Effector CD8-positive, alpha-beta T cell (primary cell): ENCODE data around the gene CFAP54.

ENCODE experiments used
- DNase-seq: peaks from one replicate; lab custom pipeline; 2025; lab: John Stamatoyannopoulos, UW

CFAP54 gene

GRCh38 chr12:96822641-96823040 is 333.3 kb downstream of the CFAP54 start:
- no peak for DNase-seq

DNA sequence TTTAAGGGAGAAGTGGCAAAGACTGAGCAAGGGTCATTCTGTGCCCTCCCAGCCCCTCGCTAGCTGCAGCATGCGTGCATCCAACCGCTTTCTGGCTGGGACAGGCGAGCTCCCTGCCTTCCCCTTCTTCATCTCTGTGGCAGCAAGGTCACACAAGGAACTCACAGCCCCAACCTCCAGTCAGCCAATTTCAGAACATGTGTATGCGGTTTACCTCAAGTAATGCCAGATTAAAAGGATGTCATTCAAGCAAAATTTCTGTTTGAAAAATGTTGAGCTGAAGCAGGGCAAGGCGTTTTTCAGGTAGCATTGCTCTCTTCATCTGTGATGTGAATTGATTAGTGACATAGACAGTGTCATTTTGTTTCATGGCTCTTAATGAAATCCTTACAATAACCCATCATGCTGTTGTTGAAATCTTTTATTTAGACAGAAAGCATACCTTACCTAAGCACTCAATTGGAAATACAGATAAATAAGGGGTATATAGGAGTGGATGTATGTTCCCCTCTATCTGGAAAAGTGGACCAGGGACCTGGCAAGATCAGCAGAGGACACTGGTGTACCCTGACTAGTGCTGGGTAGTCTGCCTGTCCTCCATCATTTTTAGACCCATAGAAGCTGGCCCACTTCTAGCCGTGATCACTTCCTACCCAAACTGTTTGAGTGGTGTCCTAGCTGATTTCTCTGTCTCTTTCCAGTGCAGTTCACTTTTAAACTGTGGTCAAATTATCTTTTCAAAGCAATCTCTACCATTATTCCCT is 334.9 kb downstream of the CFAP54 start:
- DNase-seq, result no peak

- no peak for DNase-seq
Measured at GRCh38 chr12:96824838-96825236, 335.5 kb downstream of the CFAP54 start.

DNA sequence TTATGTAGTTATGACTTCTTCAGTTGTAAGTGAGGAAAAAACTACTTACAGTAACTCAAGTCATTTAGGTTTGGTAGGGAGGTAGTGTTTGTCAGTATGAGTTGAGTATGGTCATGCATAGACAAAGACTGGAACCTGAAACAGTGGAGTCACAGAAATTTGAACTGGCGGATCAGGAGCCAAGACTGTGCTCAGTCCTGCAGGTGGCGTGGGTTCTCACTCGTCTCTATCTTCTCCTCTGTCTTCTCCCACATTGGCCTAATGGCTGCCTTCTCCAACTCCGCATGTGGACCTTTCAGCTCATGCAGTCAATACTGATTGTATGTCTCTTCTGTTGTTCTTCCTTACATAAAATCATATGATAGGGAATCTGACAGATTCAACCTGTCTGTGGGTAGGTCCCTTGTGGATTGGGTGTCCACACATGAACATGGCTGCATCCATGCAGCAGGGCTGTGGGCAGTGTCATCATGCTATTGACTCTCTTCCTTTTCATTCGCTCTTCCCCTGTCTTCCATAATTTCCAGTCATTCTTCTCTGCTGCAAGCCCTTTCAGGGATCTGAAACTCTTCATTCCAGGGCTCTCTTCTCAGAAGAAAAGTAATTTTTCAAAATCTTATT is 338.9 kb downstream of the CFAP54 start:
- no peak for DNase-seq

DNA sequence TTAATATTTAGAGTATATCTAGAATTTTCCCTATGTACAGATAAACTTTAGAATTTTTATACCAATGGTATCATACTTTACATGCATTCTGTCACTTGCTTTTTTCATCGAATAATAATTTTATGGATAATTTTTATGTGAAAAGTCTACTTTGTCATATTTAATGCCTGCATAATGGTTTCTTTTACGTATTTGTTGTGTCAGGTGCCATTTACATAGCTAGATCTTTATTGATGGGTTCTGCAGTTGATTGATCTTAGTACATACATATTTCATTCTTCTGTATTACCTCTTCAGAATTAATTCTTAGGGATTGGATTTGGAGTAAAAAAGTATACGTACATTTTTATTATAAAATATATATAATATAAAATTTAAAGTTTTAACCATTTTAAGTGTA is 340.0 kb downstream of the CFAP54 start:
- DNase-seq, result no peak

GRCh38 chr12:96831346-96831745 is 342.0 kb downstream of the CFAP54 start:
- DNase-seq, result no peak

- no peak for DNase-seq
Measured at GRCh38 chr12:96846293-96846692, 356.9 kb downstream of the CFAP54 start.

- no peak for DNase-seq
Measured at GRCh38 chr12:96850676-96851075, 361.3 kb downstream of the CFAP54 start.

- DNase-seq, result no peak
Measured at GRCh38 chr12:96858162-96858561, 368.8 kb downstream of the CFAP54 start.

GRCh38 chr12:96861656-96862055 is 372.3 kb downstream of the CFAP54 start:
- DNase-seq, result no peak

DNA sequence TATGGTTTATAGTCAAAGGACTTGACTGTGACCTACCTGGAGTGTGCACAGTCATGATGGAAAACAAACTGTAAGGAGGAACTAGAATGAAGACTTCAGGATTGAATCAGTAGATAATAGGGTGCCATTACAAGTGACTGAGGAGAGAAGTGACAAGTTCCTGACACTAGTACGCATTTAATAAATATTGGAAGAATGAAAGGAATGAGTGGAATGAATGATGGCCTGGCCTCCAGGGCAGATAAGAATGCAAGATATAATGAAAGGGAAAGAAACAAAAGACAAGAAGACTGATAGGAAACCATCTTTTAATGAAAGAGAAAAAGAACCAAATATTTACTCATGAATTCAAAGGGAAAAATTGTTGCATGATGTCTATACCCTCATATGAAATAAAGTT is 372.9 kb downstream of the CFAP54 start:
- DNase-seq, result no peak

GRCh38 chr12:96864335-96864734 is 375.0 kb downstream of the CFAP54 start:
- no peak for DNase-seq

- no peak for DNase-seq
Measured at GRCh38 chr12:96866801-96867590, 377.6 kb downstream of the CFAP54 start.

DNA sequence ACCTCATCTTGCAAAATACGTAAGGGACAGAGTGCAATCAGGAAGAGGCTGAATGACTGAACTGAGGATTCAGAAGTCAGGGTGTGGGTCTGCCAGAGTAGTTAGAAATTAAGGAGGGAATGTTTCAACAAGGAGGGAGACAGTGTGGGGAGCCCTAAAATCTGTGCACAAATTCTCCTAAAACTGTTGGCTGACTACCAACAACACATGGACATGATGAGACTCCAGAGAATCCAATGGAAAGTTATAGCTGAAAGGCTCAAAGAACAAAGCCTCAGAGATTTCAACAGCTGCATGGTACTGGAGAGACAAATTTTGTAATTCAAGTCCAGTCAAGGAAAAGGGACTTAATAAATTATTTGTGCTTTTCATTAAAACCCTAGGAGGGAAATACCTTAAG is 381.6 kb downstream of the CFAP54 start:
- DNase-seq, result no peak

DNA sequence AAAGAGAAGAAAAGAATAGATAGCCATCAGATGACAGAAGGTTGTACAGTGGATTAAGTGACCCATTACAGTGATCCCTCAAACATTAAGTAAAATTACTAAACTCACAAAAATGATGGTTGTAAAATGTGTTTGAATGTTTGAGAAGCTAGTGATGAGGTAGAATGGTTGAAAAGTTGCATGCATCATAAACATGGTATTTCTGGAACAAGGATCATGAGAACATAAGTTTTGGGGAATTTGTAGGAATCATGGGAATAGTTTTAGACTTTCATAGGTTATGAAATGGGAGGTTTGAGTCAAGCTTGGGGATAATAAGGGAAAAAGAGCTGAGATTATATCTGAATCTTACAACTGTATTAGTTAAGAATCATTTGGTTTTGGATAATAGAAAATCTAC is 383.6 kb downstream of the CFAP54 start:
- DNase-seq, result no peak

GRCh38 chr12:96874211-96874610 is 384.8 kb downstream of the CFAP54 start:
- no peak for DNase-seq

DNA sequence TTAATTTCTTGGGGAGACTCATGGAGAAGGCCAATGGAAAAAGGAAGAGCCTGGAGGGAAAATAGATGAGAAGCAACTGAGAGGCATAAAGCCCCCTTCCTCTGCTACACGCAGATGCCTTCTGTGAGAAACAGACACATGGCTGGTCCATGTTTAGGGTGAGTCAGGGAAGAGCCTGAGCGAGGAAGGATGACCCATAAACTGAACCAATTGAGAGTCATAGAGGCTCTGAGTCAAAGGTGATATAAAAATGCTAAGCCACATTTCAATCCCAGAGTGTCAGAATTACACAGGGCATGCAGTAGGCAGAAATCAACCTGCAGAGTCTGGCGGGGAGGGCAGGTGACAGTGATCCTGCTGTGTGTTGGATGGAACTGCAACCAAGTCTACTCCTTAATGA is 387.6 kb downstream of the CFAP54 start:
- no peak for DNase-seq

- no peak for DNase-seq
Measured at GRCh38 chr12:96878704-96879103, 389.3 kb downstream of the CFAP54 start.

DNA sequence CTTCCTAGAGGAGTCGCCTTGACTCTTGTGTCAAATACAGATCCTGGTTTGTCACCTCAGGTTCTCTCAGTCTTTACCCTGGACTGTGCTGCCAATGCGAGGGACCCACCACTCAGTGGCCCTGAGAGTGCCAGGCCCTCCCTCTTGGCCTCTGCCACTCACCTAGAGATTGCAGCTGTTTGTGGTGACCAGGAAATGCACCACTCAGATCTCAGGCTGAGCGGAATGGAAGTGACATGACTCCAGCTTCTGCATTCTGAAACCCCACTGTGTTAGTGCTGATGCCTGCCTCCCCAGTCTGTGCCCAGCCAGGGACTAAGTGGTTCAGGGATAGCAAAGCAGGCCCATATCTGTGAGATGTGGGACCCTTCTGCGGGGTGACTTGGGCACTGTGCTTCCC is 389.9 kb downstream of the CFAP54 start:
- DNase-seq, result no peak

GRCh38 chr12:96880220-96880619 is 390.8 kb downstream of the CFAP54 start:
- DNase-seq, result no peak

- no peak for DNase-seq
Measured at GRCh38 chr12:96881608-96882007, 392.2 kb downstream of the CFAP54 start.

DNA sequence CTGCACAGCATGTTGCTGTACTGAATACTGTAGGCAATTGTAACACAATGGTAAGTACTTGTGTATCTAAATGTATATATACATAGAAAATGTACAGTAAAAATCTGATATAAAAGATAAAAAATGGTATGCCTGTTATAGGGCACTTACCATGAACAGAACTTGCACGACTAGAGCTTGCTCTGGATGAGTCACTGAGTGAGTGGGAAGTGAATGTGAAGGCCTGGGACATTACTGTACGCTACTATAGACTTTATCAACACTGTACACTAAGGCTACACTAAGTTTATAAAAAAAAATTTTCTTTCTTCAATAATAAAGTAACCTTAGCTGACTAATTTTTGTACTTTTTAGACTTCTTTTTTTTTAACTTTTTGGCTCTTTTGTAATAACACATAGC is 393.5 kb downstream of the CFAP54 start:
- no peak for DNase-seq

DNA sequence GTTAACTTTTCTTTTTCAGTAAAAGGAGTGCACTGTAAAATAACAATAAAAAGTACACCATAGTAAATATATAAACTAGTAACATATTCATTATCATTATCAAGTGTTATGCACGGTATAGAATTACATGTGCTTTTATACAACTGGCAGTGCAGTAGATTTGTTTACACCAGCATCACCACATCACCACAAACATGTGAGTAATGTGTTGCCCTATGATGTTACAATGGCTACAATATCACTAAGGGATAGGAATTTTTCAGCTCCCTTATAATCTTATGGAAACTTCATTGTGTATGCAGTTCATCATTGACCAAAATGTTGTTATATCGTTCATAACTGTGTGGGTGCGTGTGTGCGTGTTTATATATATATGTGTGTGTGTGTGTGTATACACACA is 394.2 kb downstream of the CFAP54 start:
- no peak for DNase-seq
